ENCODE results near the gene ZBTB14. TPM values are rescaled to one million over a fixed set of nuclear protein-coding genes. Genes with fewer than 3 reads are reported as not detected.

Gene ZBTB14
- total and polyA plus RNA-seq, 2 experiments from 2014 or later, result 9.6 to 10.6 TPM

DNA sequence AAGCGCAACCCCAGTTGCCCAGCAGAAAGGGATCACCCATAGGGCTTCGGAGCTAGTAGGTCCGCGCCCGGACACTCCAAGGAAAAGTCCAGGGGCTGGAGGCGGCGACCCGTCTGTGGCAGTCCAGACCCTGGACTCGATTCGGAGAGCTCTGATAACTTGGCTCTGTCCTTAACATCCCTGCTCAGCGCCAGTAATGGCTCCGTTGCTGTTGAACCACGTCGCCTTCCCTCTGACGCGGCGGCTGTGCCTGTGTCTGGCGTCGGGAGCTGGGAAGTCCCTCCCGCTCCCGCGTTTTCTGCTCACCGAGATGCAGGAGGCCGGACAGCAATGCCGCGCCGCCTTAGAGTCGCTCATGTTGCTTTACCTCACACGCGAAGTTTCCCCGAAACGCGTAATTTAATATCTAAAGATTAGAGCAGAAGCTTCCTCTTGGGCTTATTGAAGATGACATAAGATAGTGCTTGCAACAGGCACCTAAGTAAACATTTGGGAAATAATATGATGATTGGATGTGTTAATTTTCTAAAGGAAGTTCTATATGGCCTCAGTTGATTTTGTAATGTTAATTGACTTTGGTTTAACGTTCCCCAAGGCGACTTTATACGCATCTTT is 1.3 kb upstream of the ZBTB14 start:
- peak overlapping the region; percentile 94 for H3K27ac ChIP-seq
- no peaks in the 10 kb centered on the region for H3K4me1 ChIP-seq (ENCODE audit: insufficient read depth)
- H3K27me3 ChIP-seq (replicated peaks; ENCODE audit: insufficient read depth), result peaks cover 15% of the 10 kb centered on the region
- no peak for TF ChIP-seq EZH2phosphoT487 (IDR thresholded peaks at IDR 0.05; ENCODE audit: insufficient read depth, low read depth)
- no peak for TF ChIP-seq EZH2 (IDR thresholded peaks at IDR 0.05; ENCODE audit: insufficient read depth, poor library complexity, severe bottlenecking)
- peak overlapping the region; percentile 97 for H2AFZ ChIP-seq
- peak overlapping the region; percentile 91 for H3K4me2 ChIP-seq (ENCODE audit: unreplicated experiment)
- in situ Hi-C loops (cut with MboI), result no loop called here
- DNase-seq, result peak; percentile 96
- no peaks in the 10 kb centered on the region for H4K20me1 ChIP-seq (ENCODE audit: insufficient read depth)
- WGBS, 2 experiments (ENCODE audit: low coverage in 1 of 2, low lambda C conversion rate in 2 of 2, missing lambda C conversion rate in 2 of 2), result 2 to 4% methylated on average over 36 of the region's 36 CpGs
- peaks cover 13% of the 10 kb centered on the region for H3F3A ChIP-seq (ENCODE audit: insufficient read depth)
- no peaks in the 10 kb centered on the region for H3K9me3 ChIP-seq (ENCODE audit: low read depth)
- peaks cover 16% of the 10 kb centered on the region for H3K79me2 ChIP-seq (ENCODE audit: insufficient read depth)
- 0 out of 2 replicates have a peak, but pooled peaks cover 2% of the 10 kb centered on the region for H3K36me3 ChIP-seq (ENCODE audit: low read depth)
- H3K4me3 ChIP-seq, result peak overlapping the region; percentile 85
- peak overlapping the region; percentile 92 for H3K9ac ChIP-seq
- H3K9me2 ChIP-seq (ENCODE audit: insufficient read depth), result no peaks in the 10 kb centered on the region

GRCh38 chr18:5295981-5296705 is 617 bp upstream of the ZBTB14 start:
- DNase-seq, result peak; percentile 98
- H3K4me2 ChIP-seq (ENCODE audit: unreplicated experiment), result peak overlapping the region; percentile 91
- H3K4me3 ChIP-seq, result peak overlapping the region; percentile 85
- H3F3A ChIP-seq (ENCODE audit: insufficient read depth), result peaks cover 13% of the 10 kb centered on the region
- peaks cover 13% of the 10 kb centered on the region for H3K27me3 ChIP-seq (replicated peaks; ENCODE audit: insufficient read depth)
- H3K27ac ChIP-seq, result peak overlapping the region; percentile 94
- TF ChIP-seq EZH2phosphoT487 (IDR thresholded peaks at IDR 0.05; ENCODE audit: insufficient read depth, low read depth) (no peak), EZH2 (IDR thresholded peaks at IDR 0.05; ENCODE audit: insufficient read depth, poor library complexity, severe bottlenecking) (no peak)
- WGBS, 2 experiments (ENCODE audit: low coverage in 1 of 2, low lambda C conversion rate in 2 of 2, missing lambda C conversion rate in 2 of 2), result 0 to 1% methylated on average over 35 to 79 of the region's 95 CpGs
- in situ Hi-C loops (cut with MboI), result no loop called here
- no peaks in the 10 kb centered on the region for H4K20me1 ChIP-seq (ENCODE audit: insufficient read depth)
- H3K9ac ChIP-seq, result peak overlapping the region; percentile 92
- H3K79me2 ChIP-seq (ENCODE audit: insufficient read depth), result peaks cover 16% of the 10 kb centered on the region
- H3K4me1 ChIP-seq (ENCODE audit: insufficient read depth), result no peaks in the 10 kb centered on the region
- no peaks in the 10 kb centered on the region for H3K9me2 ChIP-seq (ENCODE audit: insufficient read depth)
- H3K9me3 ChIP-seq (ENCODE audit: low read depth), result no peaks in the 10 kb centered on the region
- H2AFZ ChIP-seq, result peak overlapping the region; percentile 97
- 0 out of 2 replicates have a peak, but pooled peaks cover 7% of the 10 kb centered on the region for H3K36me3 ChIP-seq (ENCODE audit: low read depth)

GRCh38 chr18:5294457-5295230 is 882 bp downstream of the ZBTB14 start:
- no peaks in the 10 kb centered on the region for H3K9me2 ChIP-seq (ENCODE audit: insufficient read depth)
- H3K27me3 ChIP-seq (replicated peaks; ENCODE audit: insufficient read depth), result peaks cover under 1% of the 10 kb centered on the region; the same call in 1 of the 2 replicates
- H3K27ac ChIP-seq, result peak overlapping the region; percentile 78
- H2AFZ ChIP-seq, result peak overlapping the region; percentile 95
- peak overlapping the region; percentile 80 for H3K4me2 ChIP-seq (ENCODE audit: unreplicated experiment)
- DNase-seq, result no peak
- H3K9me3 ChIP-seq (ENCODE audit: low read depth), result no peaks in the 10 kb centered on the region
- peaks cover 13% of the 10 kb centered on the region for H3F3A ChIP-seq (ENCODE audit: insufficient read depth)
- TF ChIP-seq EZH2phosphoT487 (IDR thresholded peaks at IDR 0.05; ENCODE audit: insufficient read depth, low read depth) (no peak), EZH2 (IDR thresholded peaks at IDR 0.05; ENCODE audit: insufficient read depth, poor library complexity, severe bottlenecking) (no peak)
- H3K9ac ChIP-seq, result peak overlapping the region; percentile 83
- peaks cover 16% of the 10 kb centered on the region for H3K79me2 ChIP-seq (ENCODE audit: insufficient read depth)
- in situ Hi-C loops (cut with MboI), result no loop called here
- H3K4me3 ChIP-seq, result peak overlapping the region; percentile 90
- WGBS, 2 experiments (ENCODE audit: low coverage in 1 of 2, low lambda C conversion rate in 2 of 2, missing lambda C conversion rate in 2 of 2), result 1 to 2% methylated on average over 39 to 44 of the region's 58 CpGs
- H3K4me1 ChIP-seq (ENCODE audit: insufficient read depth), result no peaks in the 10 kb centered on the region
- H3K36me3 ChIP-seq (ENCODE audit: low read depth), result peaks cover 17% of the 10 kb centered on the region
- H4K20me1 ChIP-seq (ENCODE audit: insufficient read depth), result no peaks in the 10 kb centered on the region

DNA sequence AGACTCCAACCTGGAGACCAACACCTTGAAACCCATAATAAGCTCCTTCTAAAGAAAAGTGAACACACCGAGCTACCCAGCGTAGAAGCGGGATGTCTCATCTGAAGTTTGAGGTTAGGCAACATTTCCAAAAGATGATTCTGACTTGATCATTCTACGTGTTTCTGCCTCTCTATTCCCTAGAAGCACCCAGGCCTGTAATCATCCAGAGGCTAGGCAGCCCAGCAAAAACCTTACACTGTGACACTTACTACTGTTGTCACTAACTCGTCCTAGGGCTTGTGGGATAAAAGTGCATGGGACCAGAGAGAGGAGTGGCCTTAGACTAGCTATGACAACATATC is 1.4 kb downstream of the ZBTB14 start:
- H3K27ac ChIP-seq, result peak overlapping the region; percentile 78; the same call in 1 of the 2 replicates
- peak overlapping the region; percentile 83; the same call in 1 of the 2 replicates for H3K9ac ChIP-seq
- H3K9me3 ChIP-seq (ENCODE audit: low read depth), result no peaks in the 10 kb centered on the region
- H3K9me2 ChIP-seq (ENCODE audit: insufficient read depth), result no peaks in the 10 kb centered on the region
- H3F3A ChIP-seq (ENCODE audit: insufficient read depth), result peaks cover 13% of the 10 kb centered on the region
- H3K4me3 ChIP-seq, result peak overlapping the region; percentile 90
- H3K79me2 ChIP-seq (ENCODE audit: insufficient read depth), result peaks cover 16% of the 10 kb centered on the region
- TF ChIP-seq EZH2 (IDR thresholded peaks at IDR 0.05; ENCODE audit: insufficient read depth, poor library complexity, severe bottlenecking) (no peak), EZH2phosphoT487 (IDR thresholded peaks at IDR 0.05; ENCODE audit: insufficient read depth, low read depth) (no peak)
- WGBS, 2 experiments (ENCODE audit: low coverage in 1 of 2, low lambda C conversion rate in 2 of 2, missing lambda C conversion rate in 2 of 2), result 53 to 60% methylated on average over 5 of the region's 5 CpGs
- in situ Hi-C loops (cut with MboI), result no loop called here
- H3K4me1 ChIP-seq (ENCODE audit: insufficient read depth), result no peaks in the 10 kb centered on the region
- H3K27me3 ChIP-seq (replicated peaks; ENCODE audit: insufficient read depth), result no peaks in the 10 kb centered on the region
- peak overlapping the region; percentile 80 for H3K4me2 ChIP-seq (ENCODE audit: unreplicated experiment)
- no peaks in the 10 kb centered on the region for H4K20me1 ChIP-seq (ENCODE audit: insufficient read depth)
- H3K36me3 ChIP-seq (ENCODE audit: low read depth), result peaks cover 17% of the 10 kb centered on the region
- peak; percentile 41 for DNase-seq
- peak overlapping the region; percentile 95 for H2AFZ ChIP-seq
